Skeletal muscle tissue (tissue), 4 donors: ENCODE data around the gene CCDC12. TPM values are rescaled to one million over a fixed set of nuclear protein-coding genes. Genes with fewer than 3 reads are reported as not detected.

ENCODE experiments used
- H3K27ac ChIP-seq: one replicate; pipeline ENCODE4 v1.7.0; 2013; ENCODE audit warnings: mild to moderate bottlenecking, low read depth, low read length, inconsistent platforms
- H3K27me3 ChIP-seq, 3 donors: one replicate each; pipeline ENCODE4 v1.7.0; 2013; ENCODE audit warnings: low read length in 3 of 3; ENCODE audit not compliant: control insufficient read depth in 3 of 3, insufficient read depth in 3 of 3
- H3K36me3 ChIP-seq, 3 donors: one replicate each; pipeline ENCODE4 v1.7.0; 2013; ENCODE audit warnings: low read length in 3 of 3; ENCODE audit not compliant: control insufficient read depth in 3 of 3, insufficient read depth in 3 of 3
- H3K4me1 ChIP-seq, 3 donors: one replicate each; pipeline ENCODE4 v1.7.0; 2013; ENCODE audit warnings: low read length in 3 of 3, mild to moderate bottlenecking in 3 of 3; ENCODE audit not compliant: control insufficient read depth in 3 of 3, insufficient read depth in 3 of 3
- H3K4me3 ChIP-seq, 3 donors: one replicate each; pipeline ENCODE4 v1.7.0; 2013; ENCODE audit warnings: low read length in 3 of 3
- H3K9ac ChIP-seq, 3 donors: one replicate each; pipeline ENCODE4 v1.7.0; 2013; ENCODE audit warnings: low read length in 3 of 3, mild to moderate bottlenecking in 3 of 3, moderate library complexity in 2 of 3, low read depth in 1 of 3
- H3K9me3 ChIP-seq, 3 donors: one replicate each; pipeline ENCODE4 v1.7.0; 2013; ENCODE audit warnings: low read length in 3 of 3; ENCODE audit not compliant: control insufficient read depth in 3 of 3
- total RNA-seq: library from RNA; depleted of rRNA; stranded (reverse); fragments of >200 nt; gene quantifications from one replicate; pipeline ENCODE4 v1.2.3, GENCODE V29; 2014
- donor health status: Osteomylitis.

CCDC12 gene
- total RNA-seq, 1 donor from 2014 or later, result 27.1 TPM

DNA sequence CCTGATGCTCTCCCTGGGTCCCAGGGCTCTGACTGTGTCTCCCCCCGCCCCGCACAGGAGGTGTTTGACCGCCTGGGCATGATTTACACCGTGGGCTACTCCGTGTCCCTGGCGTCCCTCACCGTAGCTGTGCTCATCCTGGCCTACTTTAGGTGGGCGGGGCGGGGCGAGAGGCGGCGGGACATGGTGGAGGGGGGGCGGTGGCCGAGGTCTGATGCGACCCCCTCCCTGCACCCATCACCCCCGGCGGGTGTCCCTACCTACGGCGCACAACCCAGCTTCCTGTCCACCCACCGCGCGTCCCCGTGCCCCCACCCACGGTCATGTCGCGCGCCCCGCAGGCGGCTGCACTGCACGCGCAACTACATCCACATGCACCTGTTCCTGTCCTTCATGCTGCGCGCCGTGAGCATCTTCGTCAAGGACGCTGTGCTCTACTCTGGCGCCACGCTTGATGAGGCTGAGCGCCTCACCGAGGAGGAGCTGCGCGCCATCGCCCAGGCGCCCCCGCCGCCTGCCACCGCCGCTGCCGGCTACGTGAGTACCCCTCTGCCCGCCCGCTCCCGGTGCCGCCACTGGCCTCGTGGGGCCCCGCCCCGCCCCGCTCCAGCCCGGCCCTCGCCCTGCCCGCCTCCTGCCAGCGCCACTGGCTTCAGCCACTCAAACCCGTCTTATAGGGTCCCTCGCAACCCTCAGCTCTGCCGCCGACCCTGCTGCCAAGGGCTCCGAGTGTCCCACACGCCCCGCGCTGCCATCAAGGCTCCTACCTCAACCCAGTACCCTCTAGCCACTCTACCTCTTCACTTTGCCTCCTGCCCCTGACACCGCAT, 78.0 kb downstream of the CCDC12 start:
- H3K36me3 ChIP-seq, result no peaks in the 10 kb centered on the region
- peak overlapping the region in 1 of 3 donors; percentile 54 for H3K9ac ChIP-seq
- H3K9me3 ChIP-seq, result no peaks in the 10 kb centered on the region
- H3K4me1 ChIP-seq, result peaks cover 7 to 18% (median 15%) of the 10 kb centered on the region in 3 donors
- H3K4me3 ChIP-seq, result peak overlapping the region in 2 of 3 donors; percentile 52 to 58
- peaks cover 0 to 8% (median 4%) of the 10 kb centered on the region in 3 donors for H3K27me3 ChIP-seq
- no peak overlapping the region for H3K27ac ChIP-seq

DNA sequence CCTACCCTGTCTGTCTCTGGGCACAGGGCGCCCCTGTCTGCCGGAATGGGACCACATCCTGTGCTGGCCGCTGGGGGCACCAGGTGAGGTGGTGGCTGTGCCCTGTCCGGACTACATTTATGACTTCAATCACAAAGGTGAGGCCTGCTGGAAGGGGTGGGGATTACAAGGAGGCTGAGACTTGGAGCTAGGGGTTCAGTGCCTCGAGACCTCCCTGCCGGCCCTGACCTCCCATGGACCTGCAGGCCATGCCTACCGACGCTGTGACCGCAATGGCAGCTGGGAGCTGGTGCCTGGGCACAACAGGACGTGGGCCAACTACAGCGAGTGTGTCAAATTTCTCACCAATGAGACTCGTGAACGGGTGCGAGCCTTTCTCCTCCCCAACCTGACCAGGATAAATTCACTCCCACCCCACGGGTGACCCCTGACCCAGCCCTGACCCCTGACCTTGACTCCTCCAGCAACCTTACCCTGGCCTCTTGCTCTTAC, 78.7 kb downstream of the CCDC12 start:
- no peaks in the 10 kb centered on the region for H3K9me3 ChIP-seq
- H3K9ac ChIP-seq, result peak overlapping the region in 1 of 3 donors; percentile 54
- no peak overlapping the region for H3K4me3 ChIP-seq
- peaks cover 0 to 8% (median 4%) of the 10 kb centered on the region in 3 donors for H3K27me3 ChIP-seq
- H3K27ac ChIP-seq, result no peak overlapping the region
- H3K36me3 ChIP-seq, result no peaks in the 10 kb centered on the region
- H3K4me1 ChIP-seq, result peaks cover 7 to 24% (median 21%) of the 10 kb centered on the region in 3 donors

DNA sequence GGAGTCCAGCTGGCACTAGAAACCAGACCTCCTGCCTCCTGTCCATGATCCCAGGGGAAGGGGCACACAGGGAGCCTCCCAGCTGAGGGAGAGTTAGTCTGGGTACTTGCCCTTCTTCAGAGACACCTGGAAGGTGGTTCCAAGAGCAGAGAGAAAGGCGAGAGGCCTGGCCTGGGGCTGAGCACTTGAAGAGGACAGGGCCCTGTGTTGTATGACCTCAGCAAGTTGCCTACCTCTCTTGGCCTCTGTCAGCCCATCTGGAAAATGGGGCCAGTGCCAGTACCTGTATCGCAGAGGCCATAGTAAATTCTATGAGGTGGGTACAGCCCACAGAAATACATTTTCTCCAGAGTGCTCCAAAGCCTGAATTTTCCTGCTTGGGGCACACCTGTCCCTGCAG, 79.5 kb downstream of the CCDC12 start:
- Histone ChIP-seq H3K27ac (no peak overlapping the region), H3K9ac (no peak overlapping the region), H3K36me3 (no peaks in the 10 kb centered on the region), H3K4me1 (peaks cover 12 to 32% (median 28%) of the 10 kb centered on the region in 3 donors), H3K27me3 (peaks cover 0 to 8% (median 4%) of the 10 kb centered on the region in 3 donors), H3K9me3 (no peaks in the 10 kb centered on the region), H3K4me3 (no peak overlapping the region)

DNA sequence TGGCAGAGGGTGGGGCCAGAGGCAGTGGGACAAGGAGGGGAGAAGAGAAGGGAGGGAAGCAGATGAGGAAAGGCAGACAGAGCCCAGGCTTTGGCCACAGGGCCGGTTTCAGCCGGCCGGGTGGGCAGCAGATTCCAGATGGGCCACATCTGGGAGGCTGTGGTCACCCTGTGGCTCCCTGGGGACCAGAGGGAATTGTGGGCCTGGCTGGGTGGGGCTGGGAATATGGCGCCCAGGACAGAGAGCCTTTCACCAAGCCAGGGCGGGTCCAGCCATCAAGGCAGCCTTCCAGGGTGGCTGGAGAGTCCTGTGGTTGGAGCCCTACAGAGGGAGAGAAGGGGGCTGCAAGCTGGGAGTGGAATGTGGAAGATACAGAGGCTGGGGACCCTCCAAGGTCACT, 80.2 kb downstream of the CCDC12 start:
- H3K27ac ChIP-seq, result no peak overlapping the region
- no peaks in the 10 kb centered on the region for H3K36me3 ChIP-seq
- H3K4me1 ChIP-seq, result peaks cover 17 to 38% (median 32%) of the 10 kb centered on the region in 3 donors
- no peak overlapping the region for H3K4me3 ChIP-seq
- H3K27me3 ChIP-seq, result peaks cover 0 to 8% (median 4%) of the 10 kb centered on the region in 3 donors
- no peaks in the 10 kb centered on the region for H3K9me3 ChIP-seq
- H3K9ac ChIP-seq, result no peak overlapping the region

DNA sequence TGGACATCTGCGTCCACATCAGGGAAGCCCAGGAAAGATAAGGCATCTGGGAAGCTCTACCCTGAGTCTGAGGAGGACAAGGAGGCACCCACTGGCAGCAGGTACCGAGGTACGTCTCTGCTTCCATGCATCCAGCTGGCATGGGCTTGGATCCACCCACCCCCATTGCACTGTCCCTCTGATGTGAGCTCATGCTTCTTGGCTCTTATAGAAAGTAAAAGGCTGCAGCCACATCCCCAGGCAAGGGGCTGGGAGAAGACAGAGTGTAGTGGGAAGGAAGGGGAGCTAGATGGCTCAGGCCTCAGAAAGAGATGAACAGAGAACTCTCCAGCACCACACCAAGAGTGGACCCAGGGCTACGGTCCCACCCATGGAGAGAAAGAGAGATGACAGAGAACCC, 80.8 kb downstream of the CCDC12 start:
- peaks cover 17 to 43% (median 32%) of the 10 kb centered on the region in 3 donors for H3K4me1 ChIP-seq
- no peak overlapping the region for H3K4me3 ChIP-seq
- H3K9me3 ChIP-seq, result no peaks in the 10 kb centered on the region
- H3K27me3 ChIP-seq, result peaks cover 0 to 8% (median 4%) of the 10 kb centered on the region in 3 donors
- no peak overlapping the region for H3K27ac ChIP-seq
- no peak overlapping the region for H3K9ac ChIP-seq
- no peaks in the 10 kb centered on the region for H3K36me3 ChIP-seq

DNA sequence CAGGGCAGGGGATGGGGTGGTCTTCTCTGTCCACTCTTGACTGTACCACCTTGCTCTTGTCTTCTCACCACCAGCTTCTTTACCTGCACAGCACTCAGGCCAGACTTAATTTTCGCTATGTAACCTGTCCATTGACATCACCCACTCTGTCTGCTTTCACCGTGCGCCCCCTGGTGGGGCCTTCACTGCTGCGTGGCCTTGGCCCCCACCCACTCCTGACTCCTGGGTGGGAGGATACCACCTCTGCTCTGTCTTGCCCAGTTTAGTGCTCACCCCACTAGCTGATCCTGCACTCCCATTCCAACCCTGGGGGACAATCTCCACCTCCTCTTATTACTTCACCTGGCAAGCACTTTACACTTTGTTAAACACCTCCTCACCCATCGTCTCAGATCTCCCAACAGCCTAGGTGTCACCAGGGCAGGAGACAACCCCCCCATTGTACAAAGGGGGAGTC, 81.3 kb downstream of the CCDC12 start:
- Histone ChIP-seq H3K4me3 (no peak overlapping the region), H3K27ac (no peak overlapping the region), H3K4me1 (peaks cover 17 to 41% (median 32%) of the 10 kb centered on the region in 3 donors), H3K9me3 (no peaks in the 10 kb centered on the region), H3K9ac (no peak overlapping the region), H3K27me3 (peaks cover 0 to 8% (median 4%) of the 10 kb centered on the region in 3 donors), H3K36me3 (no peaks in the 10 kb centered on the region)

DNA sequence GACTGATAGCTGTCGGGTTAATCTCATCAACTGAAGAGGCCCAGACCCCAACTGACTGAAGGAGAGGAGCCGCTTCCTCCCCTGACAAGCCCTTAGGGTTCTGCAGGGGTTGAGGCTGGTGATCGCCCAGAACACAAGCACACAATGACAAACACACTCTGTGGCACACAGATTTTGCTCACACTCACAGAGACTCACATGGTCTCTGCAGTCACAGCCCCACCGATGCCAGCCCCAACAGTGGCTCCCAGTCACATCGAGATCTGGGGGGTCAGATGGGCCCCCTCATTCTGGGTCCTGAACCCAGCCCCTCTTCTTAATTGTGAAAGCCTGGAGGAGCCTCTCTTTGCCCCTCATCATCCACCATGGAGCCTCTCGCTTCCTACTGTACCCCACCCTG, 82.3 kb downstream of the CCDC12 start:
- H3K9me3 ChIP-seq, result no peaks in the 10 kb centered on the region
- H3K4me3 ChIP-seq, result no peak overlapping the region
- H3K27me3 ChIP-seq, result peaks cover 4 to 5% (median 4%) of the 10 kb centered on the region in 3 donors
- H3K36me3 ChIP-seq, result no peaks in the 10 kb centered on the region
- H3K9ac ChIP-seq, result no peak overlapping the region
- no peak overlapping the region for H3K27ac ChIP-seq
- H3K4me1 ChIP-seq, result peaks cover 17 to 36% (median 31%) of the 10 kb centered on the region in 3 donors

DNA sequence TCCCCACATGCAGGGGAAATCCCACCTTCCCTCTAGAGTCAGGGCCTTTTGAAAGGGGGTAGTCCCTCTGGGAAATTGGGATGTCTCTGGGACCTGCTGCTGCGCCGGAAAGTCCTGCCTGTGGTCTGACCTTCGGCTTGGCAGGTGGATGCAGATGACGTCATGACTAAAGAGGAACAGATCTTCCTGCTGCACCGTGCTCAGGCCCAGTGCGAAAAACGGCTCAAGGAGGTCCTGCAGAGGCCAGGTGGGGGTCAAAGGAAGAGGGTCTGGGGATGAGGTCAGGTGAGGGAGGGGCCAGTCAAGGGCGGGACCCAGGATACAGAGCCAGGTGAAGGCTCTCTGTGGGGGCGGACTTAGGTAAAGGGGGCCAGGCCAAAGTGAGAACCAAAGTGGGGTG, 82.8 kb downstream of the CCDC12 start:
- Histone ChIP-seq H3K36me3 (no peaks in the 10 kb centered on the region), H3K27ac (no peak overlapping the region), H3K27me3 (peaks cover 4 to 5% (median 4%) of the 10 kb centered on the region in 3 donors), H3K9ac (peak overlapping the region in 1 of 3 donors; percentile 16), H3K9me3 (no peaks in the 10 kb centered on the region), H3K4me3 (no peak overlapping the region), H3K4me1 (peaks cover 14 to 34% (median 30%) of the 10 kb centered on the region in 3 donors)

DNA sequence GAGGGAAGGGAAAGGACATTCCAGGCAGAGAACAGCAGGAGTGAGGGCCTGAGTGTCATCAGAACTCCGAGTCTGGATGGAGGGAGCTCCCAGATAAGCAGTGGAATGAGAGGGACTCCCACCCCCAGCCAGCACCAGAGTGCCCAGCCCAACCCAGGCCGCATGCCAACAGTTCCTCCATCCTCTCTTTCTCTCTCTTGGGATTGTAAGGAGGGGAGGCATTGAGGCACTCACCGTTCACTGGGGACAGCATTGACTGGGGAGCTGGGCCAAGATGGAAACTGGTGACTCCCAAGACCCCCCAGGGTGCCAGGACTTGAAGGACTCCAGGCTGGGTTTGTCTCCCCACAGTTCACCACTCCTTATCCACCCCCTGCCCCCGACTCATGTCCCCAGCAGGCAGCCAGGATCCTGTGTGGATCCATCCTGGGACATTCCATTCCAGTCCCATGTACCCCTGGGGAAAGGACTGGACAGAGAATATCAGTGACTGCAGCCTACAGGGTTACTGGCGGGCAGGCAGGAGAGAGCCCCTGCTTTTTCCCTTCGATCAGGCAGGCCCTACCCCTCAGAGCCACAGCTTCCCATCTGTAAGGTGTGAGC, 83.3 kb downstream of the CCDC12 start:
- H3K27me3 ChIP-seq, result peaks cover 4 to 5% (median 4%) of the 10 kb centered on the region in 3 donors
- H3K4me3 ChIP-seq, result no peak overlapping the region
- H3K4me1 ChIP-seq, result peaks cover 10 to 33% (median 30%) of the 10 kb centered on the region in 3 donors
- H3K9ac ChIP-seq, result peak overlapping the region in 2 of 3 donors; percentile 40 to 83
- H3K27ac ChIP-seq, result no peak overlapping the region
- no peaks in the 10 kb centered on the region for H3K9me3 ChIP-seq
- no peaks in the 10 kb centered on the region for H3K36me3 ChIP-seq
